Fibroblast of the aortic adventitia (primary cell): ENCODE results near the gene RIPPLY3. TPM values are rescaled to one million over a fixed set of nuclear protein-coding genes. Genes with fewer than 3 reads are reported as not detected.

Experiments used
- DNase-seq: peaks from one replicate; pipeline ENCODE4 v3.0.0-alpha.2; 2010; ENCODE audit warnings: low read depth
- H3K4me3 ChIP-seq: 2 replicates; pipeline ENCODE4 v1.5.1; 2011; ENCODE audit warnings: low read depth, mild to moderate bottlenecking, control low read depth, low read length, moderate library complexity
- CTCF ChIP-seq: IDR thresholded peaks from 2 replicates; pipeline ENCODE4 v1.5.1; 2011; ENCODE audit warnings: mild to moderate bottlenecking, low read length, control low read depth, inconsistent platforms; ENCODE audit not compliant: insufficient read depth
- total RNA-seq: library from RNA; depleted of rRNA; stranded (reverse); fragments of >200 nt; gene quantifications from 2 replicates; pipeline ENCODE4 v1.2.3, GENCODE V29; 2012; ENCODE audit warnings: low replicate concordance

RIPPLY3 gene
- total RNA-seq, 1 donor, result not detected

- H3K4me3 ChIP-seq, result peak overlapping the region; percentile 22
- no peak for DNase-seq
- no peak for TF ChIP-seq CTCF
These were observed 685 bp upstream of the RIPPLY3 start for GRCh38 chr21:37005548-37006485.

DNA sequence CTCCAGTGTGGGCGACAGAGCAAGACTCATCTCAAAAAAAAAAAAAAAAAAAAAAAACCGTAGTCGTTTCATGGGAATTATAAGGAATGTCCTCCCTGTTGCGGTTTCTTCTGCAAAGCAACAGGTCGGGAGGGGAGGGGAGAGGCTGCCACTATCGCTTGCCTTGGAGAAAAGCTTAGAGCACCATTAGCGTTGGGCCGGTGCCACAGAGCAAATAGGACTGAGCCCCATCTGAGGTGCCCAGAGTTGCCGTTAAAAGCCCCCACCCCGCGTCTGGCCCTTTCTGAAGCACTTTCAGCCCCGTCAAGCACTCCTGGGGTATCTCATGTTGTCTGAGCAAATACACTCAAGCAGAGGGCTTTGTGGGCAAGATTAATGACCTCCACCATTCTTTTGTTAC is 2.2 kb downstream of the RIPPLY3 start:
- no peak for TF ChIP-seq CTCF
- no peak for DNase-seq
- no peak overlapping the region for H3K4me3 ChIP-seq

DNA sequence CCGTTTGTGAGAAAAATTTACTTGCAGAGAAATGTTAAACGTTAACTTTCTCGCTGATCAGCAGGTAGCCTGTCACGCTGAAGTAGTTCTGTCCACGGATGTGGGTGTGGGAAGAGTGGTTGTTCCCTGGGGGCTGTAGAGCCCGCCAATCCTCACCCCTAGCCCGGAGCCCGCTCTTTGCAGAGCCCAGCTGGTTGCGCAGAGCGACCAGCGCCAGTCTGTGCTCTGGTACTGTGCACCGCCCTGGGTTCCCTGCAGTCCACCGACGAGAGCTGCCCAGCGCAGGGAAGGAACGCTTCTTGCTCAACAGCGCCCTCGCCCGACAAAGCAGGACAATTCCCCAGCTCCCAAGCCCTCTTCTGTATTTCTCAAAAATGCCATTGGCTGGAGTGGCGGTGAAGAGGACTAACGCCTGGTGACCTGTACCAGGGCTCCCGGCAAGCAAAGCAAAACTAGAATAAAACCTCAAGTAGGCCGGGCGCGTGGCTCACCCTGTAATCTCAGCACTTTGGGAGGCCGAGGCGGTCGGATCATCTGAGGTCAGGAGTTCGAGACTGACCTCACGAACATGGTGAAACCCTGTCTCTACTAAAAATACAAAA is 3.3 kb downstream of the RIPPLY3 start:
- peak; percentile 88 for TF ChIP-seq CTCF
- DNase-seq, result peak; percentile 82
- H3K4me3 ChIP-seq, result peak overlapping the region; percentile 58

- DNase-seq, result no peak
- H3K4me3 ChIP-seq, result no peak overlapping the region
- no peak for TF ChIP-seq CTCF
These were observed 11.6 kb downstream of the RIPPLY3 start for GRCh38 chr21:37017951-37018679.

- no peak for TF ChIP-seq CTCF
- no peak for DNase-seq
- no peak overlapping the region for H3K4me3 ChIP-seq
These were observed 20.0 kb downstream of the RIPPLY3 start for GRCh38 chr21:37026499-37026898.

GRCh38 chr21:37028570-37028969 is 22.1 kb downstream of the RIPPLY3 start:
- DNase-seq, result peak; percentile 10
- TF ChIP-seq CTCF, result no peak
- no peak overlapping the region for H3K4me3 ChIP-seq
